Pancreas (tissue), 10 donors: ENCODE results near the gene TMEM86A. TPM values are rescaled to one million over a fixed set of nuclear protein-coding genes. Genes with fewer than 3 reads are reported as not detected.

ENCODE experiments used
- ATAC-seq, 4 donors: fragments of 200-7000 bp; cut with Tn5 transposase; one replicate each; pipeline versions ENCODE4 v1.8.0 to v1.9.1; 2020; ENCODE audit warnings: mild to moderate bottlenecking in 4 of 4, moderate library complexity in 4 of 4
- DNase-seq, 6 donors: peaks; one replicate each; pipeline ENCODE4 v3.0.0-alpha.2; 2020
- FAIRE-seq: peaks from 2 replicates; lab custom pipeline; 2012; peaks lifted over from hg19 to GRCh38; lab: Jason Lieb, UNC
- H3K27ac ChIP-seq, 4 donors: fragments of 200-600 bp; sonication (generic); 1 replicate in 3 of 4; 2 replicates in 1 of 4; pipeline versions ENCODE4 v1.5.0 to v1.8.0; 2020
- H3K27me3 ChIP-seq, 4 donors: fragments of 200-600 bp; one replicate each; pipeline ENCODE4 v1.8.0; 2021
- H3K36me3 ChIP-seq, 3 donors: fragments of 200-600 bp; sonication (generic) in 1 of 3; one replicate each; pipeline versions ENCODE4 v1.5.0 to v1.8.0; 2020 to 2021
- H3K4me1 ChIP-seq, 3 donors: fragments of 200-600 bp; one replicate each; pipeline ENCODE4 v1.8.0; 2021
- H3K4me3 ChIP-seq, 4 donors: fragments of 200-600 bp; sonication (generic) in 2 of 4; one replicate each; pipeline versions ENCODE4 v1.5.0 to v1.8.0; 2020 to 2021
- H3K9me3 ChIP-seq, 4 donors: fragments of 200-600 bp; one replicate each; pipeline ENCODE4 v1.8.0; 2021
- CTCF ChIP-seq, 4 donors: fragments of 200-600 bp; sonication (generic) in 3 of 4; IDR thresholded peaks; one replicate each; pipeline versions ENCODE4 v1.5.0 to v1.8.0; 2021; ENCODE audit warnings: antibody characterized with exemption in 4 of 4
- WGBS, 2 donors: extraction: QIAGEN DNeasy Blood & Tissue Kit; methylation state at CpG; one replicate each; pipeline ENCODE4 v1.1.7; 2013; 5-methylcytosine and 5-hydroxymethylcytosine counted together
- intact Hi-C, 3 donors: fragments of 100-400 bp; cut with DNase I; formaldehyde crosslinking; loops; one replicate each; pipeline versions ENCODE4 v1.11.1 to v1.14.2; 2022
- polyA plus RNA-seq, 2 donors: library from polyadenylated mRNA; stranded (reverse); fragments of 200-250 nt; gene quantifications; one replicate each; pipeline ENCODE4 v1.2.3, GENCODE V29; 2013
- total RNA-seq, 6 donors: library from RNA; stranded (reverse); fragmentation: NEBNext Ultra II Directional in 4 of 6; extraction: Animal tissue kit (Norgen Biotek cat#: 25700) in 4 of 6; gene quantifications; one replicate each; pipeline versions ENCODE4 v1.2.1 to v1.2.4, GENCODE V29; 2021 to 2023
- donor health status: healthy with polysubstance abuse.
- donor health status: DM: no; HTN: no; CAD: no; lungs with moderate emphysema.
- donor health status: DM: no; HTN: no; CAD: no.
- donor health status: control.
- donor health status: control.
- donor health status: Bipolar disorder and iron deficiency.
- donor health status: DM: yes; HTN: yes; CAD: no.
- donor health status: DM: no; HTN: no; CAD: no.
- donor health status: DM: no; HTN: no; CAD: no.
- donor health status: DM: yes; HTN: yes; CAD: no.

Gene TMEM86A
- total and polyA plus RNA-seq, 8 donors = 1.4 to 9.3 (median 2.7) TPM

DNA sequence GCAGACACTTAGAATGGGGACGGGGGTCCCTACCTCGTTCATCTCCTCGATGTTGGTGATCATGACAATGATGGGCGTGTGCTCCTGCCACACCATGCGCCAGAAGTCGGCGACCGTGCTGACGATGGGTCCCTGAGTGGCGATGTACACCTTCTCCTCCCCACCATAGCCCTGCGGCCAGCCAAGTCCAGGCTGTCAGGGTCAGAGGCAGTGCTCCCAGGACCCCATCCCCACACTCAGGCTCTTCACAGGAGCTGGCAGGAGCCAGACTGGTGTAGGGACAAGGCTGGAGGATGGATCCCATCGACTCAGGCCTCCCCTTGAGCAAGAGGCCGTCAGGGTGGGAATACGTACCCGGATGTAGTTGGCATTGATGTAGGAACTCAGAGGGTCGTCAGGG lies 34.6 kb downstream of the TMEM86A start:
- Histone ChIP-seq H3K4me3 (no peak overlapping the region), H3K4me1 (no peaks in the 10 kb centered on the region), H3K36me3 (no peaks in the 10 kb centered on the region), H3K27me3 (no peaks in the 10 kb centered on the region), H3K27ac (no peak overlapping the region), H3K9me3 (no peaks in the 10 kb centered on the region)
- 66 to 78% methylated on average over 16 of the region's 16 CpGs for WGBS, 2 donors
- intact Hi-C loops = loop anchor here in 1 of 3 donors (10.0 kb wide), 1 partner anchor 178 kb away; no protein-coding TSS in a partner anchor
- DNase-seq = no peak
- TF ChIP-seq CTCF (IDR thresholded peaks at IDR 0.05) = no peak
- ATAC-seq = no peak
- FAIRE-seq = no peak

DNA sequence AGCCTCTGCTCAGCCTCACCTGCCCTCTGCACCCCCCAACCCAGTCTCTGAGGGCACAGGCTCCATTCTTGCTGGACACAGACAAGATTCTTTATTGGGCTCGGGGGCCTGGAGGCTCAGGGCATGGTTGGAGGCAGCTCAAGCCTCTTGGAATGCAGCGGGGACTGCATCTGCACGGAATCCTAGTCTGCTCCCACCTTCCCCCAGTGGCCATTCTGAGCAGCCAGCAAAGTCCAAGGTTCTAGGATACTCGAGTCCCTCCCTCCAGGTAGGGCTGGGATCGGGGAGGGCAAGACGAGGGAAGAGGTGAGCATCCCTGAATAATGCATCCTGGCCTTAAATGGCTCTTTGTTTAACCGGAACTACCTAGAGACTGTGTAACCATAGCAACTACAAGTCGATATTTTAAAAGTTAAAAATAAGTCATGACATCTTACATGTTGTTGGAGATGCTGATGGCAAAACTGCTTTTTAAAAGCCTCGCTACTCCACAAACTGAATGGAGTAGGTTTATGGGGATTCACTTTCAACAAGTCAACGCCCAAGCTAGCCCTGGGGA lies 38.1 kb downstream of the TMEM86A start:
- FAIRE-seq = no peak
- intact Hi-C loops = loop anchor here in 1 of 3 donors (10.0 kb wide), 1 partner anchor 182 kb away; no protein-coding TSS in a partner anchor
- DNase-seq = no peak
- Histone ChIP-seq H3K9me3 (no peaks in the 10 kb centered on the region), H3K4me1 (no peaks in the 10 kb centered on the region), H3K36me3 (no peaks in the 10 kb centered on the region), H3K27me3 (no peaks in the 10 kb centered on the region), H3K4me3 (no peak overlapping the region), H3K27ac (no peak overlapping the region)
- no peak for TF ChIP-seq CTCF (IDR thresholded peaks at IDR 0.05)
- WGBS, 2 donors = 39 to 47% methylated on average over 10 of the region's 10 CpGs
- ATAC-seq = no peak

DNA sequence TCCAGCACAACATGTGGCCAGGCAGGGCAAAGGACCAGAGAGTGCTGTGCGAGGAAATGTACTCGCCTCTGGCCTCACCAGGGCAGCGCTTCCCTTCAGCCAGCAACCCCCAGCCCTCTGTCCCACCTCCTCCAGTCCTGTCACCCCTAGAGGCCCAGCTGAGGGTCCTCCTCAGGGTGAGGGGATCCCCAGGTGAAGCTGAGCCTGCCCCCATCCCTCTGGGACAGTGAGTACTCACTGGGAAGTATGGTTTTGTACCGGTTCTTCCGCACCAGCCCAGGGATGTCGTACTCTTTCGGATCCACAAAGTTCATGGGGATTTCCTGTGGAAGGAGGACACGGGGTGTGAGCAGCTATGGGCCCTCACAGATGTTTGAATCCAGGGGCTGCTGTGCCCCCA lies 39.1 kb downstream of the TMEM86A start:
- no peak for FAIRE-seq
- no peak for ATAC-seq
- H3K36me3 ChIP-seq = no peaks in the 10 kb centered on the region
- no peaks in the 10 kb centered on the region for H3K27me3 ChIP-seq
- TF ChIP-seq CTCF (IDR thresholded peaks at IDR 0.05) = no peak
- 86 to 90% methylated on average over 8 of the region's 8 CpGs for WGBS, 2 donors
- intact Hi-C loops = loop anchor here in 1 of 3 donors (10.0 kb wide), 1 partner anchor 183 kb away; no protein-coding TSS in a partner anchor
- no peak for DNase-seq
- H3K4me3 ChIP-seq = no peak overlapping the region
- H3K9me3 ChIP-seq = no peaks in the 10 kb centered on the region
- H3K4me1 ChIP-seq = no peaks in the 10 kb centered on the region
- no peak overlapping the region for H3K27ac ChIP-seq

DNA sequence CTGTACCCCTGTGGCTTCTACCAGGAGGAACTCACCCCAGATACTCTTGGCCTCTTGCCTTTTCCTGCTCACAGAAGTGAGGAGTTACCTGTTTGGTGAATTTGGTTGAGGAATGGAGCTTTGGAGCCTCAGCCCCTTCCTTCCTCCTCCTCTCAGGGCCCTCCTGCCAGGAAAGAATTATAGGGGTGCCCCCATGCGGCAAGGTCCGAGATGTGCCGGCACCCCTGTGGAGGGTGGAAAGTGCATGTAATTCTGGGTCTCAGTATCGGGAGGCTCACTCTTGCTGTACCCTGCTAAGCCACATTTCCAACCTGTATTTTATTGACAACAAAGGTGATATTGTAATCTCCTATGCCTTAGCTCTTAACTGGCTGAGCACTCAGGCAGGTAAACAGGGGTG lies 41.1 kb downstream of the TMEM86A start:
- ATAC-seq (no peak), FAIRE-seq (no peak), DNase-seq (no peak)
- no peak for TF ChIP-seq CTCF (IDR thresholded peaks at IDR 0.05)
- 47 to 63% methylated on average over 4 of the region's 4 CpGs for WGBS, 2 donors
- intact Hi-C loops = loop anchor here in 1 of 3 donors (10.0 kb wide), 1 partner anchor 185 kb away; no protein-coding TSS in a partner anchor
- no peaks in the 10 kb centered on the region for H3K27me3 ChIP-seq
- no peaks in the 10 kb centered on the region for H3K9me3 ChIP-seq
- no peak overlapping the region for H3K4me3 ChIP-seq
- H3K27ac ChIP-seq = no peak overlapping the region
- no peaks in the 10 kb centered on the region for H3K4me1 ChIP-seq
- no peaks in the 10 kb centered on the region for H3K36me3 ChIP-seq

DNA sequence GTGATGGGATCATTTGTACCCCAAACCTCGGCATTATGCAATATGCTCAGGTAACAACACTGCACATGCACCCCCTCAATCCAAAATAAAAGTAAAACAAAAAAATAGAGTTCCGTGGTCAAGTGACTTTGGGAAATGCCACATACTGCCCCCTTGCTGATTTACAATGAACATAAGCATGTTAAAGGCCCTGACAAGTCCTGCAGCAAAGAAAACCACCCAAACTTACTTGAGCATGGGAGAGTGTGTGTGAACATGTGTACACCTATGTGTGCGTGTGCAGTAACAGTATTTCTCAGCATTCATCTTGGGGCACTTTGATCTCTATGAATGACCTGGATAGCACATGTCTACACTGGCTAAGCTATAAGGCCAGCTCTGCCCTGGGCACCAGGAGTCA lies 43.2 kb downstream of the TMEM86A start:
- no peaks in the 10 kb centered on the region for H3K27me3 ChIP-seq
- ATAC-seq (no peak), DNase-seq (no peak), FAIRE-seq (no peak)
- H3K36me3 ChIP-seq = no peaks in the 10 kb centered on the region
- H3K27ac ChIP-seq = no peak overlapping the region
- TF ChIP-seq CTCF (IDR thresholded peaks at IDR 0.05) = no peak
- no peaks in the 10 kb centered on the region for H3K9me3 ChIP-seq
- 78 to 84% methylated on average over 3 of the region's 3 CpGs for WGBS, 2 donors
- intact Hi-C loops = no loop called here
- no peak overlapping the region for H3K4me3 ChIP-seq
- H3K4me1 ChIP-seq = no peaks in the 10 kb centered on the region
